ENCODE data around the gene NDUFB4.

DNA sequence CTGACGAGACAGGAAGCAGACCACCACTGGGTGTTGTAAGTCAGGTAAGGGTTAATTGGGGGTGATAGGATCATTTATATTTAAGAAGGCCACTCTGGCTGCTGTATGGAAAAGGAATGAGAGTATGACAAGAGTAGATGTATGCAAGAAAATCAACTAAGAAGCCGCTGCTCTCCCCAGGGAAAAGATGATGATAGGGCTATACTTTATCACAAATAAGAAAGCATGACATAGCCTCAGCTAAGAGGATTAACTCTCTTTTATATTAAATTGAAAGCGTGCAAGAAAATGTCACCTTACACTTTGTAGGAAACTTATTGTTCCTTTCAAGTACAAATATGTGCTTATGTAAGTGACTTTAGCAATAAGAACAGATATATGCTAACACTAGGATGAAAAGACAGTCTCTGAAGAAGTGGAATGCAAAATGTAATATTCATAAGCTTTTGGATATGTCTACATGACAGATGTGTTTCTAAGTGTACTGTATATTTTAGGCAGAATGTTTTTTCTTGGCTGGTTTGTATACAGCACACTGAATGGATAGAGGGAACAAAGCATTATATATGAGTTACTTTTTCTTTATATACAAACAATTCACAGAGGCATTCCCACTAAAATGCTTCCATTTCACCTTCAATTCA, 8.7 kb upstream of the NDUFB4 start:
- no peak for TF ChIP-seq POLR2A (IDR thresholded peaks at IDR 0.05)
- no peak for TF ChIP-seq CTCF (IDR thresholded peaks at IDR 0.05)
